Mesenchymal stem cell (in vitro differentiated cells and primary cell): ENCODE data around the gene IRF2BP1.

ENCODE experiments used
- DNase-seq: peaks from one replicate; pipeline ENCODE4 v3.0.0-alpha.2; 2013
- H2AFZ ChIP-seq: one replicate; pipeline ENCODE4 v1.6.1; 2013; ENCODE audit warnings: low read depth, mild to moderate bottlenecking, control low read depth, inconsistent platforms, low read length, moderate library complexity
- H2AK5ac ChIP-seq: 2 replicates; pipeline ENCODE4 v1.6.1; 2013; ENCODE audit warnings: low read length, moderate library complexity, mild to moderate bottlenecking, inconsistent platforms; ENCODE audit not compliant: severe bottlenecking
- H2BK120ac ChIP-seq: one replicate; pipeline ENCODE4 v1.6.1; 2013; ENCODE audit warnings: low read depth, mild to moderate bottlenecking, inconsistent platforms, low read length, moderate library complexity
- H2BK12ac ChIP-seq, 2 experiments: one replicate each; pipeline ENCODE4 v1.6.1; 2013; ENCODE audit warnings: inconsistent platforms in 2 of 2, low read length in 2 of 2, mild to moderate bottlenecking in 2 of 2, moderate library complexity in 2 of 2, control low read depth in 1 of 2
- H2BK15ac ChIP-seq: one replicate; pipeline ENCODE4 v1.6.1; 2013; ENCODE audit warnings: mild to moderate bottlenecking, low read depth, inconsistent platforms; ENCODE audit not compliant: poor library complexity, severe bottlenecking
- H2BK5ac ChIP-seq: 2 replicates; pipeline ENCODE4 v1.6.1; 2013; ENCODE audit warnings: low read depth, mild to moderate bottlenecking, low read length, control low read depth, inconsistent platforms; ENCODE audit not compliant: poor library complexity, severe bottlenecking
- H3K14ac ChIP-seq, 2 experiments: one replicate each; pipeline ENCODE4 v1.6.1; 2013; ENCODE audit warnings: inconsistent platforms in 2 of 2, low read length in 2 of 2, control low read depth in 1 of 2, mild to moderate bottlenecking in 1 of 2, moderate library complexity in 1 of 2
- H3K18ac ChIP-seq, 2 experiments: one replicate each; pipeline ENCODE4 v1.6.1; 2013; ENCODE audit warnings: inconsistent platforms in 2 of 2, low read length in 2 of 2, control low read depth in 1 of 2, low read depth in 1 of 2, mild to moderate bottlenecking in 1 of 2
- H3K23ac ChIP-seq, 2 experiments: one replicate each; pipeline ENCODE4 v1.6.1; 2013; ENCODE audit warnings: inconsistent platforms in 2 of 2, low read length in 2 of 2, mild to moderate bottlenecking in 2 of 2, moderate library complexity in 2 of 2, control low read depth in 1 of 2
- H3K27ac ChIP-seq: 2 replicates; pipeline ENCODE4 v1.5.1; 2013; ENCODE audit warnings: mild to moderate bottlenecking, moderate library complexity, low read length, control low read depth, inconsistent platforms; ENCODE audit not compliant: poor library complexity, severe bottlenecking
- H3K27me3 ChIP-seq, 2 experiments: 2 replicates each; pipeline versions ENCODE4 v1.6.1 to v1.7.0; 2013; ENCODE audit warnings: low read length in 2 of 2, mild to moderate bottlenecking in 2 of 2, moderate library complexity in 2 of 2, control low read depth in 1 of 2, inconsistent platforms in 1 of 2; ENCODE audit not compliant: control insufficient read depth in 1 of 2, insufficient read depth in 1 of 2
- H3K36me3 ChIP-seq, 2 experiments: 2 replicates each; pipeline versions ENCODE4 v1.6.1 to v1.7.0; 2013; ENCODE audit warnings: low read length in 2 of 2, control low read depth in 1 of 2, inconsistent platforms in 1 of 2, low read depth in 1 of 2, mild to moderate bottlenecking in 1 of 2; ENCODE audit not compliant: insufficient read depth in 2 of 2, control insufficient read depth in 1 of 2
- H3K4ac ChIP-seq, 2 experiments: one replicate each; pipeline ENCODE4 v1.6.1; 2013; ENCODE audit warnings: inconsistent platforms in 2 of 2, low read length in 2 of 2, mild to moderate bottlenecking in 2 of 2, moderate library complexity in 2 of 2, control low read depth in 1 of 2, low read depth in 1 of 2
- H3K4me1 ChIP-seq: 2 replicates; pipeline ENCODE4 v1.6.1; 2013; ENCODE audit warnings: low read depth, low read length, control low read depth; ENCODE audit not compliant: control insufficient read depth, insufficient read depth
- H3K4me2 ChIP-seq: 2 replicates; pipeline ENCODE4 v1.6.1; 2013; ENCODE audit warnings: low read length, mild to moderate bottlenecking, inconsistent platforms; ENCODE audit not compliant: poor library complexity, severe bottlenecking
- H3K4me3 ChIP-seq, 2 experiments: 2 replicates each; pipeline versions ENCODE4 v1.5.1 to v1.7.0; 2013; ENCODE audit warnings: low read length in 2 of 2, mild to moderate bottlenecking in 2 of 2, control low read depth in 1 of 2, low read depth in 1 of 2; ENCODE audit not compliant: insufficient read depth in 1 of 2
- H3K79me1 ChIP-seq: replicated peaks from 2 replicates; pipeline ENCODE4 v1.6.1; 2013; ENCODE audit warnings: mild to moderate bottlenecking, control low read depth, low read length, inconsistent platforms; ENCODE audit not compliant: poor library complexity, severe bottlenecking
- H3K9ac ChIP-seq: 2 replicates; pipeline ENCODE4 v1.7.0; 2013; ENCODE audit warnings: mild to moderate bottlenecking, low read length, moderate library complexity
- H3K9me3 ChIP-seq: 2 replicates; pipeline ENCODE4 v1.7.0; 2013; ENCODE audit warnings: mild to moderate bottlenecking, low read length; ENCODE audit not compliant: control insufficient read depth
- H4K8ac ChIP-seq: one replicate; pipeline ENCODE4 v1.6.1; 2013; ENCODE audit warnings: inconsistent platforms, mild to moderate bottlenecking, low read length, moderate library complexity
- H4K91ac ChIP-seq: one replicate; pipeline ENCODE4 v1.6.1; 2013; ENCODE audit warnings: mild to moderate bottlenecking, low read length, inconsistent platforms
- WGBS: methylation state at CpG from one replicate; pipeline ENCODE4 v1.1.7; 2013; ENCODE audit warnings: mixed read lengths; 5-methylcytosine and 5-hydroxymethylcytosine counted together

The IRF2BP1 gene

GRCh38 chr19:45881082-45881908 is 4.6 kb downstream of the IRF2BP1 start:
- Histone ChIP-seq H2BK5ac (no peak overlapping the region), H3K27me3 (peaks cover 0 to 23% of the 10 kb centered on the region in 2 experiments), H3K36me3 (peaks cover 8 to 17% of the 10 kb centered on the region in 2 experiments), H3K4me1 (peaks cover 59% of the 10 kb centered on the region), H2BK120ac (no peak overlapping the region), H3K4me2 (no peak overlapping the region), H2BK15ac (no peak overlapping the region), H3K9ac (no peak overlapping the region), H3K18ac (no peak overlapping the region), H3K14ac (no peak overlapping the region), H2BK12ac (no peak overlapping the region), H4K91ac (peak overlapping the region; percentile 84), H3K9me3 (no peaks in the 10 kb centered on the region), H3K79me1 (peaks cover 16% of the 10 kb centered on the region), H2AFZ (no peak overlapping the region), H2AK5ac (peak overlapping the region; percentile 72), H3K4me3 (no peak overlapping the region), H3K23ac (no peak overlapping the region), H3K27ac (peak overlapping the region; percentile 39), H3K4ac (no peak overlapping the region), H4K8ac (no peak overlapping the region)
- WGBS = 72% methylated on average over 10 of the region's 10 CpGs
- DNase-seq = no peak

- no peak overlapping the region for H3K23ac ChIP-seq
- no peak overlapping the region for H3K27ac ChIP-seq
- no peak overlapping the region for H3K4me3 ChIP-seq
- no peak overlapping the region for H3K9ac ChIP-seq
- no peak overlapping the region for H2BK12ac ChIP-seq
- H3K9me3 ChIP-seq = no peaks in the 10 kb centered on the region
- no peak overlapping the region for H3K14ac ChIP-seq
- no peak overlapping the region for H2BK5ac ChIP-seq
- H3K27me3 ChIP-seq = peaks cover 0 to 36% of the 10 kb centered on the region in 2 experiments
- H2BK120ac ChIP-seq = no peak overlapping the region
- no peak overlapping the region for H3K18ac ChIP-seq
- H3K4ac ChIP-seq = no peak overlapping the region
- no peak overlapping the region for H4K91ac ChIP-seq
- no peak overlapping the region for H2BK15ac ChIP-seq
- H3K36me3 ChIP-seq = peaks cover 8 to 14% of the 10 kb centered on the region in 2 experiments
- H3K79me1 ChIP-seq = peaks cover 14% of the 10 kb centered on the region
- DNase-seq = no peak
- H2AK5ac ChIP-seq = no peak overlapping the region
- H3K4me1 ChIP-seq = peaks cover 53% of the 10 kb centered on the region
- no peak overlapping the region for H4K8ac ChIP-seq
- no peak overlapping the region for H3K4me2 ChIP-seq
- H2AFZ ChIP-seq = no peak overlapping the region
- WGBS = 83% methylated on average over 2 of the region's 2 CpGs
Measured at GRCh38 chr19:45879971-45880370, 6.0 kb downstream of the IRF2BP1 start.

GRCh38 chr19:45879055-45879454 is 6.9 kb downstream of the IRF2BP1 start:
- H3K79me1 ChIP-seq = peaks cover 8% of the 10 kb centered on the region
- H3K4me2 ChIP-seq = no peak overlapping the region
- no peak overlapping the region for H3K9ac ChIP-seq
- peaks cover 5% of the 10 kb centered on the region in 2 experiments for H3K36me3 ChIP-seq
- H2BK12ac ChIP-seq = no peak overlapping the region
- no peak overlapping the region for H3K27ac ChIP-seq
- H4K91ac ChIP-seq = no peak overlapping the region
- no peak overlapping the region for H4K8ac ChIP-seq
- no peak overlapping the region for H2AFZ ChIP-seq
- no peak overlapping the region for H2BK5ac ChIP-seq
- no peak for DNase-seq
- peak overlapping the region; percentile 37 for H2AK5ac ChIP-seq
- H3K4ac ChIP-seq = no peak overlapping the region
- no peaks in the 10 kb centered on the region for H3K9me3 ChIP-seq
- H3K4me1 ChIP-seq = peaks cover 44% of the 10 kb centered on the region
- H2BK120ac ChIP-seq = no peak overlapping the region
- H2BK15ac ChIP-seq = peak overlapping the region; percentile 33
- peaks cover 0 to 42% of the 10 kb centered on the region in 2 experiments for H3K27me3 ChIP-seq
- H3K23ac ChIP-seq = no peak overlapping the region
- WGBS = 90% methylated on average over 8 of the region's 8 CpGs
- H3K14ac ChIP-seq = no peak overlapping the region
- no peak overlapping the region for H3K18ac ChIP-seq
- H3K4me3 ChIP-seq = no peak overlapping the region

- Histone ChIP-seq H4K8ac (peak overlapping the region; percentile 3), H3K79me1 (peaks cover 3% of the 10 kb centered on the region), H3K9ac (no peak overlapping the region), H4K91ac (peak overlapping the region; percentile 30), H3K27ac (no peak overlapping the region), H2AK5ac (no peak overlapping the region), H2BK5ac (no peak overlapping the region), H3K4me3 (no peak overlapping the region), H2BK120ac (no peak overlapping the region), H3K4me2 (no peak overlapping the region), H3K18ac (no peak overlapping the region), H3K9me3 (no peaks in the 10 kb centered on the region), H3K23ac (no peak overlapping the region), H3K14ac (no peak overlapping the region), H2BK12ac (no peak overlapping the region), H2BK15ac (no peak overlapping the region), H3K27me3 (peaks cover 0 to 48% of the 10 kb centered on the region in 2 experiments), H3K4me1 (peaks cover 38% of the 10 kb centered on the region), H3K36me3 (no peaks in the 10 kb centered on the region), H2AFZ (no peak overlapping the region), H3K4ac (peak overlapping the region in 1 of 2 experiments; percentile 24)
- WGBS = 86% methylated on average over 11 of the region's 11 CpGs
- DNase-seq = no peak
Measured at GRCh38 chr19:45878043-45878794, 7.7 kb downstream of the IRF2BP1 start.
